Measurements from ENCODE around the gene UBE2K.
"Not testable (repeated sequence)": the region's sequence is repeated elsewhere in the genome, so short reads cannot be mapped to it uniquely, and the experiment has no call there.

UBE2K gene

DNA sequence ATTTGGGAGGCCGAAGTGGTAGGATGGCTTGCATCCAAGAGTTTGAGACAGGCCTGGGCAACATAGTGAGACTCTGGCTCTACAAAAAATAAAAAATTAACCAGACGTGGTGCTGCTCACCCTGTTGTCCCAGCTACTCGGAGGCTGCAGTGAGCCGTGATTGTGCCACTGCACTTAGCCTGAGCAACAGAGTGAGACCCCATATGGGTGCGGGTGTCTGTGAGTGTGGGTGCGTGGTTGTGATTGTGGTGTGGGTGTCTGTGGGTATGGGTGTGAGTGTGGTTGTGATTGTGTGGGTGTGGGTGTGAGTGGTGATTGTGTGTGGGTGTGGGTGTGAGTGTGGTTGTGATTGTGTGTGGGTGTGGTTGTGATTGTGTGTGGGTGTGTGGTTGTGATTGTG lies 114.6 kb downstream of the UBE2K start:
- DNase-seq: no peak

DNA sequence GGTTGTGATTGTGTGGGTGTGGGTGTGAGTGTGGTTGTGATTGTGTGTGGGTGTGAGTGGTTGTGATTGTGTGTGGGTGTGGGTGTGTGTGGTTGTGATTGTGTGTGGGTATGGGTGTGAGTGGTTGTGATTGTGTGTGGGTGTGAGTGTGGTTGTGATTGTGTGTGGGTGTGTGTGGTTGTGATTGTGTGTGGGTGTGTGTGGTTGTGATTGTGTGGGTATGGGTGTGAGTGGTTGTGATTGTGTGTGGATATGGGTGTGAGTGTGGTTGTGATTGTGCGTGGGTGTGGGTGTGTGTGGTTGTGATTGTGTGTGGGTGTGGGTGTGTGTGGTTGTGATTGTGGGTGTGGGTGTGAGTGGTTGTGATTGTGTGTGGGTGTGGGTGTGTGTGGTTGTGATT lies 115.1 kb downstream of the UBE2K start:
- DNase-seq: not testable (repeated sequence)

DNA sequence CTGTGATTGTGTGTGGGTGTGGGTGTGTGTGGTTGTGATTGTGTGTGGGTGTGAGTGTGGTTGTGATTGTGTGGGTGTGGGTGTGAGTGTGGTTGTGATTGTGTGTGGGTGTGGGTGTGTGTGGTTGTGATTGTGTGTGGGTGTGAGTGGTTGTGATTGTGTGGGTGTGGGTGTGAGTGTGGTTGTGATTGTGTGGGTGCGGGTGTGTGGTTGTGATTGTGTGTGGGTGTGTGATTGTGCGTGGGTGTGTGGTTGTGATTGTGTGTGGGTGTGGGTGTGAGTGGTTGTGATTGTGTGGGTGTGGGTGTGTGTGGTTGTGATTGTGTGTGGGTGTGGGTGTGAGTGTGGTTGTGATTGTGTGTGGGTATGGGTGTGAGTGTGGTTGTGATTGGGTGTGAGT lies 115.8 kb downstream of the UBE2K start:
- not testable (repeated sequence) for DNase-seq

DNA sequence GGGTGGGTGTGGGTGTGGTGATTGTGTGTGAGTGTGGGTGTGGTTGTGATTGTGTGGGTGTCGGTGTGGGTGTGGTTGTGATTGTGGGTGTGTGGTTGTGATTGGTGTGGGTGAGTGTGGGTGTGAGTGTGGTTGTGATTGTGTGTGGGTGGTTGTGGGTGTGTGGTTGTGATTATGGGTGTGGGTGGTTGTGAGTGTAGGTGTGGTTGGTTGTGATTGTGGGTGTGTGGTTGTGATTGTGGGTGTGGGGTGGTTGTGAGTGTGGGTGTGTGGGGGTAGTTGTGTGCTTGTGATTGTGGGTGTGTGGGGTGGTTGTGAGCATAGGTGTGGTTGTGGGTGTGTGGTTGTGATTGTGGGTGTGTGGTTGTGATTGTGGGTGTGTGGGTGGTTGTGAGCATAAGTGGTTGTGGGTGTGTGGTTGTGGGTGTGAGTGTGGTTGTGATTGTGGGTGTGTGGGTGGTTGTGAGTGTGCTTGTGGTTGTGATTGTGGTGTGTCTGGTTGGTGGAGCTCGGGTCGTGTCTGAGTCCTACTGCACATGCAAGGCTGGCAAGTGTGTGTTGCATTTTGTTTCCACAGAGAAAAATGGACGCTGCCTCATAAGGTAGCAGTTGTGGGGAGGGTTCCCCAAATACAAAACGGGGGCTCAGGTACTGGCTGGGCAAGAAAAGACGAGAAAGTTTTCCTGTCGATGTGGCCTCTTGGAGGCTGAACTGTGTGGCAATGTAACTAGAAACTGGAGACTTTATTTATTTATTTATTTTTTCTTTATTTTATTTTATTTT lies 116.7 kb downstream of the UBE2K start:
- no peak for DNase-seq

DNA sequence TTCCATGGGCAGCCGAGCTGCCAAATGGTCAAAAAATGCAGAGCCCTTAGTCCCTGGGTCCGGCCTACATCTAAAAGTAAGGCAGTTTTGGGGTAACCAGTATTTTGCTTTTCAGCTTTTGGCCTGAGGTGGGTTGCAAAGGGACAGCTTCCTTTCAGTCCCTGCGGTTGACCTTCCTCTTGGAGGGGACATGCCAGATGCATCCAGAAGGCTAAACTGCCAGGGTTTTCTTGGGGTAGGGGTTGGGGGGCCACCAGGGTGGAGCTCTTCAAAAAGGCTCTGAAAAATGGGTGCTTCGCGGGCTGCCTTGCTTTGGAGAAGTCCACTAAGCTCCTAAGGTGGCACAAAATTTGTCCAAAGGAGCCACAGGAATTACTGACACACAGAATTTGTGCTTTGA lies 120.7 kb downstream of the UBE2K start:
- DNase-seq: no peak

DNA sequence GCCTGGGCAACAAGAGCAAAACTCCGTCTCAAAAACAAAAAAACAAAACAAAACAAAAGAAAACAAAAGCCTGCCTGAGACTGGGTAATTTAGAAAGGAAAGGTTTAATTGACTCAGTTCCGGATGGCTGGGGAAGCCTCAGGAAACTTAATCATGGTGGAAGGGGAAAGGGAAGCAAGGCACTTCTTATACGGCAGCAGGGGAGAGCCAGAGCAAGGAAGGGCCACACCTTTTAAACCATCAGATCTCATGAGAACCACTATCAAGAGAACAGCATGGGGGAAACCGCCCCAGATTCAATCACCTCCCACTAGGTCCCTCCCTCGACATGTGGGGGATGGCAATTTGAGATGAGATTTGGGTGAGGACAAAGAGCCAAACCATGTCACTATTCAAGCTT lies 122.2 kb downstream of the UBE2K start:
- no peak for DNase-seq

DNA sequence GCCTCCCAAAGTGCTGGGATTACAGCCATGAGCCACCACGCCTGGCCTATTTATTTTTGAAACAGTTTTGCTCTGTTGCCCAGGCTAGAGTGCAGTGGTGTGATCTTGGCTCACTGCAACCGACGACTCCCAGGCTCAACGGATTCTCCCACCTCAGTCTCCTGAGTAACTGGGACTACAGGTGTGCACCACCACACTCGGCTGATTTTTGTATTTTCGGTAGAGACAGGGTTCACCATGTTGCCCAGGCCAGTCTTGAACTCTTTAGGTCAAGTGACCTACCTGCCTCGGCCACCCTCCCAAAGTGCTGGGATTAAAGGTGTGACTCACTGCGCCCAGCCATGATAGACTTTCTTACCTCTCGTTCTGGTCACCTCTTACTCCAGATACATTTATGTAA lies 124.0 kb downstream of the UBE2K start:
- DNase-seq: no peak

DNA sequence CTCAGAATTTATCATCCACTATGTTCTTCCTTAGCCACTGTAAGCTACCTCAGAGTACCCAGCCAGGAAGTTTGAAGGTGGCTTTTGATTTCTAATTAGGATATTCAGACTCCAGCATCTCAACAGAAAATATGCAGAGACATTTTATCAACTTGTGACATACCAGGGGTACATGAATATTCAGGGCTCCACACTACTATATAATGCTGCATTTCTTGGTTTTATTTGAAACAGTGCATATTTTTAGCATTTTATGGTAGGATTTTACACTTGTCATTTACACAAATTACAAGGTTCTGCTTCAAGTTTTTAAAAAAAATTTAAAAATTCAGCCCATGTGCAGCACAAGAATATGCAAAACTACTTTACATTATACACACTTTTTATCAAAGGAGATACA lies 124.7 kb downstream of the UBE2K start:
- no peak for DNase-seq

DNA sequence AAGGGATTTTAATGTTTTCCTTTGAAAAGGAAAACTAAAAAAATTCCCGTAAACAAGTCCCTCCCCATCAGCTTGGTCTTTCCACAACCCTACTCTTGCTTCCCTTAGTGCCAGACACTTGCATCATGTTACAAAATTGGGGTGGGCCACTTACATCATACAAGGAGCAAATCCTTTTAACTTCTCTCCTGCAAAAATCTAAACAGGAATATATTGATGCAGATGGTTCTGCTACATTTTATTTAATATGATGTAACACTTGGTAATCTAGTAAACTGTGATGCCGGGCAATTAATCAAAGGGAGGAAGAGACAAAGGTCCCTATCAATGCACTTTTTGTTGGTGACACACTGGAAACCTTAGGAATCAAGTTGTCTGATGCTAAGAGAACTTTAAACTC lies 125.3 kb downstream of the UBE2K start:
- no peak for DNase-seq

DNA sequence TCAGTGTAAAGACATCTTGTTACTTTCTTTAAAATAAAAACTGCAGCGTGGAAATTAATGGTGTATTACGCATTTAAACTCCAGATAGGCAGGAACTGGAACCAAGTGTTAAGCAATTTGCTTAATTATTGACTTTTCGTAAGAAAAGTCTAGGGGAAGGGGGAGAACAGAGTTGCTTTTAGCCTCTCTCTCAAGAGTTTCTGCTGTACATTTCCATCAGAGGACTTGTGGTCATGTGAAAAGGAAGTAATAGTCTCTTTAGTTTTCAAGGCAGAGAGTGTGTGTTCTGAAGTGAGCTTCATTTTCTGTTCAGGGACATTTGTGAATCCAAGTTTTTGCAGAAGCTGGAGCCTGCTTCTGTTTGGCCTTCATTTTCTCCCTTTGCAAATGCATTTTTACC lies 127.2 kb downstream of the UBE2K start:
- DNase-seq: peak; percentile 45 to 47

DNA sequence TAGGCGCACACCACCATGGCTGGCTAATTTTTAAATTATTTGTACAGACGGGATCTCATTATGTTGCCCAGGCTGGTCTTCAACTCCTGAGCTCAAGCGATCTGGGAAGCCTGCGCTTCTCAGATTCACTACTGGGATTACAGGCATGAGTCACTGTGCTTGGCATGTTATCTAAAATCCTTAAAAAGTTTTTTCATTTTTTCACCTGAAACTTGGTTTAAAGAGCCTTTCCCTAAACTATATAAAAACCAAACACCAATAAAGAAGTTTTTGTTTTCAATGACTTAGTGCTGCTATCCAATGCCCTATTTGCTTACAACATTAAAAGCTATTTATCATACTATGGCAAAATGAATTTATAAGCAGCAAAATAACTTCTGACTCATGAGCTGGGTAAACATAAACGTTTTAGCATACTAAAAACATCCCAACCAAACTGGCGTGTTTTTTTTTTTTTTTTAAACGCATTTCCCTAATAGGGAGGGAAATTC lies 127.8 kb downstream of the UBE2K start:
- no peak for DNase-seq
